HCT116 (cell line): ENCODE measurements around the gene TMEM51. TPM values are rescaled to one million over a fixed set of nuclear protein-coding genes. Genes with fewer than 3 reads are reported as not detected.

Experiments used
- ATAC-seq: fragments of 200-7000 bp; cut with Tn5 transposase; 2 replicates; pipeline ENCODE4 v1.9.1; 2020; ENCODE audit warnings: mild to moderate bottlenecking, moderate library complexity
- BruUV-seq: library from RNA; stranded (reverse); fragments of 400-500 nt; replicated peaks from 2 replicates; lab custom pipeline; 2021; lab: Mats Ljungman, UMichigan
- CTCF ChIA-PET: fragments of 300-600 bp; sonication (Branson Sonifier 250); formaldehyde crosslinking; loops from one replicate; lab custom pipeline; 2021; ENCODE audit warnings: antibody characterized with exemption; lab: Charles Lee
- POLR2A ChIA-PET: fragments of 300-600, 350-600 bp; sonication (Branson Sonifier 250); formaldehyde crosslinking; loops from one replicate; lab custom pipeline; 2021; ENCODE audit warnings: antibody characterized with exemption; lab: Charles Lee
- RAD21 ChIA-PET, 2 experiments: fragments of 300-600 bp; sonication (Branson Sonifier 250); formaldehyde crosslinking; loops; one replicate each; lab custom pipeline; 2023; ENCODE audit warnings: low total read pairs in 2 of 2; ENCODE audit not compliant: uncharacterized antibody in 2 of 2, unreplicated experiment in 2 of 2, low non-redundant PET in 1 of 2; lab: Charles Lee
- DNase-seq: peaks from one replicate; pipeline ENCODE4 v3.0.0-alpha.2; 2010; ENCODE audit warnings: low read depth, low spot score
- H2AFZ ChIP-seq: fragments of 200-600 bp; shearing (Covaris generic), sonication (generic); 2 replicates; pipeline ENCODE4 v1.6.1; 2017; ENCODE audit warnings: low read depth, mixed run types, mixed read lengths, antibody characterized with exemption, low read length; ENCODE audit not compliant: poor library complexity, severe bottlenecking
- H3K27ac ChIP-seq: 2 replicates; pipeline ENCODE4 v1.5.1; 2012; ENCODE audit warnings: low read depth, low read length
- H3K27me3 ChIP-seq: fragments of 200-600 bp; sonication (generic); 2 replicates; pipeline ENCODE4 v1.6.1; 2016; ENCODE audit warnings: mixed run types, low read length, mixed read lengths; ENCODE audit not compliant: insufficient read depth
- H3K36me3 ChIP-seq, 2 experiments: fragments of 200-500 bp in 1 of 2; fragments of 200-600 bp in 1 of 2; sonication (Bioruptor generic) in 1 of 2; sonication (generic) in 1 of 2; 2 replicates each; pipeline versions ENCODE4 v1.5.1 to v1.6.1; 2014 to 2016; ENCODE audit warnings: low read length in 2 of 2, inconsistent platforms in 1 of 2, mixed read lengths in 1 of 2, mixed run types in 1 of 2; ENCODE audit not compliant: insufficient read depth in 2 of 2, control insufficient read depth in 1 of 2
- H3K4me1 ChIP-seq, 2 experiments: fragments of 200-600 bp in 1 of 2; sonication (generic) in 1 of 2; 2 replicates each; pipeline versions ENCODE4 v1.5.1 to v1.6.1; 2012 to 2017; ENCODE audit warnings: low read length in 2 of 2, inconsistent platforms in 1 of 2, mild to moderate bottlenecking in 1 of 2, mixed read lengths in 1 of 2, mixed run types in 1 of 2, moderate library complexity in 1 of 2; ENCODE audit not compliant: insufficient read depth in 2 of 2, control insufficient read depth in 1 of 2
- H3K4me2 ChIP-seq: fragments of 200-600 bp; sonication (generic); 2 replicates; pipeline ENCODE4 v1.6.1; 2017; ENCODE audit warnings: mixed run types, low read length, mixed read lengths
- H3K4me3 ChIP-seq, 2 experiments: fragments of 200-600 bp in 1 of 2; sonication (generic) in 1 of 2; replicated peaks in 1 of 2; 2 replicates each; pipeline ENCODE4 v1.5.1; 2011 to 2016; ENCODE audit warnings: low read length in 2 of 2, control low read depth in 1 of 2, low read depth in 1 of 2, mild to moderate bottlenecking in 1 of 2, mixed read lengths in 1 of 2, mixed run types in 1 of 2
- H3K79me2 ChIP-seq: fragments of 200-600 bp; sonication (generic); 2 replicates; pipeline ENCODE4 v1.6.1; 2017; ENCODE audit warnings: mild to moderate bottlenecking, mixed run types, low read length, moderate library complexity, mixed read lengths; ENCODE audit not compliant: insufficient read depth
- H3K9ac ChIP-seq: fragments of 200-600 bp; sonication (generic); 2 replicates; pipeline ENCODE4 v1.6.1; 2016; ENCODE audit warnings: low read length, mixed read lengths
- H3K9me2 ChIP-seq: fragments of 200-600 bp; sonication (generic), shearing (Covaris generic); 2 replicates; pipeline ENCODE4 v1.6.1; 2017; ENCODE audit warnings: mixed run types, mild to moderate bottlenecking, moderate library complexity; ENCODE audit not compliant: insufficient read depth
- H3K9me3 ChIP-seq, 2 experiments: fragments of 200-500 bp in 1 of 2; fragments of 200-600 bp in 1 of 2; sonication (Bioruptor generic) in 1 of 2; sonication (generic) in 1 of 2; 2 replicates each; pipeline ENCODE4 v1.6.1; 2014 to 2017; ENCODE audit warnings: low read length in 2 of 2, mixed read lengths in 2 of 2, inconsistent platforms in 1 of 2, low read depth in 1 of 2, mild to moderate bottlenecking in 1 of 2, mixed run types in 1 of 2, moderate library complexity in 1 of 2; ENCODE audit not compliant: control insufficient read depth in 1 of 2, insufficient read depth in 1 of 2
- H4K20me1 ChIP-seq: fragments of 200-600 bp; sonication (generic), shearing (Covaris generic); 2 replicates; pipeline ENCODE4 v1.6.1; 2017; ENCODE audit warnings: mixed run types, mild to moderate bottlenecking, moderate library complexity; ENCODE audit not compliant: insufficient read depth
- EGR1 ChIP-seq: IDR thresholded peaks from 2 replicates; pipeline ENCODE4 v1.6.1; 2012; ENCODE audit warnings: low read depth
- ELF1 ChIP-seq: IDR thresholded peaks from 2 replicates; pipeline ENCODE4 v1.6.1; 2012; ENCODE audit warnings: low read depth, borderline replicate concordance
- EZH2 ChIP-seq: fragments of 200-600 bp; sonication (generic); IDR thresholded peaks from 2 replicates; pipeline ENCODE4 v1.6.1; 2017; ENCODE audit warnings: antibody characterized with exemption, mixed run types
- EZH2phosphoT487 ChIP-seq: fragments of 200-600 bp; IDR thresholded peaks from 2 replicates; pipeline ENCODE4 v1.6.1; 2018; ENCODE audit warnings: antibody characterized with exemption, borderline replicate concordance
- FOSL1 ChIP-seq: IDR thresholded peaks from 2 replicates; pipeline ENCODE4 v1.6.1; 2012; ENCODE audit warnings: low read depth
- JUND ChIP-seq: IDR thresholded peaks from 2 replicates; pipeline ENCODE4 v1.6.1; 2012
- REST ChIP-seq: IDR thresholded peaks from 2 replicates; pipeline ENCODE4 v1.6.1; 2012; ENCODE audit warnings: low read depth
- SIN3A ChIP-seq: IDR thresholded peaks from 2 replicates; pipeline ENCODE4 v1.6.1; 2012; ENCODE audit warnings: low read depth
- SRF ChIP-seq: IDR thresholded peaks from 2 replicates; pipeline ENCODE4 v1.6.1; 2012; ENCODE audit warnings: low read depth
- TCF7L2 ChIP-seq: IDR thresholded peaks from 2 replicates; pipeline ENCODE4 v1.7.0; 2011; ENCODE audit warnings: borderline replicate concordance, inconsistent platforms; ENCODE audit not compliant: insufficient read depth, insufficient read length; ENCODE audit errors: extremely low read depth
- YY1 ChIP-seq: IDR thresholded peaks from 2 replicates; pipeline ENCODE4 v1.6.1; 2011; ENCODE audit warnings: low read length, low read depth, moderate library complexity, mild to moderate bottlenecking; ENCODE audit not compliant: insufficient replicate concordance; ENCODE audit errors: extremely low read depth
- ZBTB33 ChIP-seq: IDR thresholded peaks from 2 replicates; pipeline ENCODE4 v1.6.1; 2011; ENCODE audit warnings: mild to moderate bottlenecking, low read length, moderate library complexity; ENCODE audit not compliant: insufficient replicate concordance; ENCODE audit errors: extremely low read depth
- ZFX ChIP-seq: fragments of 450-650 bp; IDR thresholded peaks from 2 replicates; pipeline ENCODE4 v1.6.1; 2017
- ZNF274 ChIP-seq: fragments of 200-500 bp; sonication (Bioruptor generic); IDR thresholded peaks from 2 replicates; pipeline ENCODE4 v1.6.1; 2014; ENCODE audit warnings: mild to moderate bottlenecking, low read depth, low read length, inconsistent platforms
- intact Hi-C: fragments of 100-400 bp; cut with micrococcal nuclease; formaldehyde crosslinking; loops from 2 replicates; pipeline ENCODE4 v1.10.0; 2022
- total RNA-seq: library from RNA; stranded (reverse); gene quantifications from one replicate; pipeline ENCODE4 v1.2.1, GENCODE V29; 2021; ENCODE audit not compliant: unreplicated experiment

TMEM51 gene
- total RNA-seq, 1 experiment from 2014 or later, result 16.6 TPM

- intact Hi-C loops, result loop anchor here (1.0 kb wide), 1 partner anchor 139 kb away; no protein-coding TSS in a partner anchor
- DNase-seq, result no peak
- Histone ChIP-seq H3K4me1 (peaks cover 0 to 6% of the 10 kb centered on the region in 2 experiments; a peak in 1 of 4 replicates), H3K4me2 (no peak overlapping the region), H3K9me2 (no peaks in the 10 kb centered on the region), H3K27ac (no peak overlapping the region), H2AFZ (no peak overlapping the region)
- POLR2A ChIA-PET, result no interaction called here
- no peak for ATAC-seq
- TF ChIP-seq EZH2phosphoT487, result no peak
- TF ChIP-seq REST, result no peak
- no peak for TF ChIP-seq FOSL1
- TF ChIP-seq SRF, result no peak
- no peak for TF ChIP-seq JUND
- no peak for TF ChIP-seq EZH2
- TF ChIP-seq ZFX, result no peak
- TF ChIP-seq EGR1, result no peak
- TF ChIP-seq ZNF274, result no peak
- no peak for TF ChIP-seq ZBTB33
- no peak for TF ChIP-seq SIN3A
- no peak for TF ChIP-seq ELF1
- no peak for TF ChIP-seq TCF7L2
- no peak for TF ChIP-seq YY1
- TF ChIP-seq, all 23 proteins: peak for 0
- H3K27me3 ChIP-seq, result no peaks in the 10 kb centered on the region
- H3K36me3 ChIP-seq, result no peaks in the 10 kb centered on the region
- ChIA-PET RAD21 (no interaction called here), CTCF (no interaction called here)
- H3K4me3 ChIP-seq, result no peak overlapping the region
- H3K79me2 ChIP-seq, result no peaks in the 10 kb centered on the region
- BruUV-seq, result no TSS peak
- no peaks in the 10 kb centered on the region for H3K9me3 ChIP-seq
- no peak overlapping the region for H3K9ac ChIP-seq
- no peaks in the 10 kb centered on the region for H4K20me1 ChIP-seq
Observed at GRCh38 chr1:15132965-15133364, 20.6 kb upstream of the TMEM51 start.
